Measurements from ENCODE around the gene STX11. TPM values are rescaled to one million over a fixed set of nuclear protein-coding genes. Genes with fewer than 3 reads are reported as not detected.

The STX11 gene
- total and polyA plus RNA-seq, 2 of the 13 experiments (the other 11 are each of a cell fraction or from before 2014, with no cell fraction given) = 0.03 TPM; not detected in 1

- H3K4me3 ChIP-seq (replicated peaks in 1 of 3; ENCODE audit: insufficient read depth in 1 of 3, low read depth in 2 of 3, low read length in 3 of 3) = no peak overlapping the region
- no peaks in the 10 kb centered on the region for H4K20me1 ChIP-seq (ENCODE audit: insufficient read depth, low read length)
- intact Hi-C loops (cut with micrococcal nuclease; ENCODE audit: unreplicated experiment) (no loop called here), in situ Hi-C loops (cut with HindIII; ENCODE audit: extremely low pct_ligation_motif_present, low pct_unique_long_range_greater_than_20kb) (no loop called here)
- no peaks in the 10 kb centered on the region for H3K4me1 ChIP-seq (ENCODE audit: insufficient read depth, low read length)
- no peak for DNase-seq (ENCODE audit: low spot score)
- no TSS peak for BruUV-seq (replicated peaks)
- H3K36me3 ChIP-seq (replicated peaks in 1 of 2; ENCODE audit: control insufficient read depth in 1 of 2, insufficient read depth in 2 of 2, low read length in 2 of 2) = no peaks in the 10 kb centered on the region
- H3K79me2 ChIP-seq (ENCODE audit: insufficient read depth, low read length) = no peaks in the 10 kb centered on the region
- H3K27ac ChIP-seq (ENCODE audit: extremely low read length, insufficient read depth, low read length) = no peak overlapping the region
- FAIRE-seq = no peak
- ChIA-PET POLR2A (no interaction called here), CTCF (ENCODE audit: low intra/inter-chr PET ratio, low total read pairs) (no interaction called here)
- H3K4me2 ChIP-seq (ENCODE audit: low read depth, low read length) = no peak overlapping the region
- no peaks in the 10 kb centered on the region for H3K9me3 ChIP-seq (ENCODE audit: low read length)
- H3K9ac ChIP-seq (ENCODE audit: insufficient read depth, low read depth, low read length) = no peak overlapping the region
- WGBS (ENCODE audit: low lambda C conversion rate) = 42% methylated on average over 3 of the region's 3 CpGs
- no peak for ATAC-seq
- no peaks in the 10 kb centered on the region for H3K27me3 ChIP-seq (ENCODE audit: control insufficient read depth in 1 of 2, insufficient read depth in 2 of 2, low read length in 2 of 2)
- H2AFZ ChIP-seq (ENCODE audit: low read length) = no peak overlapping the region
- TF ChIP-seq ZNF414 (CRISPR knock-in tag; IDR thresholded peaks at IDR 0.05) (no peak), KMT2A (CRISPR knock-in tag; IDR thresholded peaks at IDR 0.05) (no peak), ZFYVE20 (CRISPR knock-in tag; IDR thresholded peaks at IDR 0.05; ENCODE audit: borderline replicate concordance, low read depth) (no peak), ZNF674 (CRISPR knock-in tag; IDR thresholded peaks at IDR 0.05; ENCODE audit: low read depth) (no peak), ZNF512B (CRISPR knock-in tag; IDR thresholded peaks at IDR 0.05; ENCODE audit: borderline replicate concordance) (no peak), NR2F6 (IDR thresholded peaks at IDR 0.05) (no peak), NR2F6 (CRISPR knock-in tag; IDR thresholded peaks at IDR 0.05) (no peak), ZNF138 (CRISPR knock-in tag; IDR thresholded peaks at IDR 0.05; ENCODE audit: low read depth) (no peak), TCF7L2 (IDR thresholded peaks at IDR 0.05; ENCODE audit: low read depth, low read length) (no peak), HMGXB3 (CRISPR knock-in tag; IDR thresholded peaks at IDR 0.05; ENCODE audit: borderline replicate concordance) (no peak), ZNF790 (CRISPR knock-in tag; IDR thresholded peaks at IDR 0.05; ENCODE audit: borderline replicate concordance) (no peak)
Observed at GRCh38 chr6:144190080-144190479, 39.8 kb downstream of the STX11 start.

All from HepG2 (cell line).